Measurements from ENCODE around the gene DAB1.
"Not testable (repeated sequence)": the region's sequence is repeated elsewhere in the genome, so short reads cannot be mapped to it uniquely, and the experiment has no call there.

DAB1 gene

GRCh38 chr1:57118948-57119603 is 304.8 kb downstream of the DAB1 start:
- DNase-seq (ENCODE audit: low spot score), result no peak

GRCh38 chr1:57117753-57118152 is 306.1 kb downstream of the DAB1 start:
- no peak for DNase-seq (ENCODE audit: low spot score)

- no peak for DNase-seq (ENCODE audit: low spot score)
These were observed 307.0 kb downstream of the DAB1 start for GRCh38 chr1:57116871-57117270.

- DNase-seq (ENCODE audit: low spot score), result no peak
These were observed 308.7 kb downstream of the DAB1 start for GRCh38 chr1:57115030-57115614.

- DNase-seq (ENCODE audit: low spot score), result no peak
These were observed 311.7 kb downstream of the DAB1 start for GRCh38 chr1:57112148-57112547.

- no peak for DNase-seq (ENCODE audit: low spot score)
These were observed 312.7 kb downstream of the DAB1 start for GRCh38 chr1:57111175-57111574.

GRCh38 chr1:57109883-57110282 is 314.0 kb downstream of the DAB1 start:
- DNase-seq (ENCODE audit: low spot score), result no peak

DNA sequence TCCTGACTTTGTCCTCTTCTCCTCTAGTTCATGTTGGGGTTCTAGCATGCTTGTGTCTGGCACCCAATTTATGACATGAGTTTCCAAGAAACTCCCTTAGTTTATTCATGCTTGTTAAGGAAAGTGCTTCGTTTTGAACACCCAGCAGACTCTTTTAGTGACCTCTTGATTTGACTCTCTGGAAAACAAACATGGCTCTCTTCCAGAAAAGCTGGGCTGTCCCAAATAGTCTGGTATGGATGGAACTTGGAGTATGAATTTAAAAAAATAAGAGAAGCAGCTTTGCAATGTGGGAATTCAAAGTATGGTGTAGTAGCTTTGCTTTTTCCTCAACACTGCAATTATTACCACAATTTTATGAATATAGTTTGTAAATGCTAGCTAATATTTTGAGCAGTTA is 314.6 kb downstream of the DAB1 start:
- DNase-seq (ENCODE audit: low spot score), result no peak

GRCh38 chr1:57106296-57106695 is 317.6 kb downstream of the DAB1 start:
- no peak for DNase-seq (ENCODE audit: low spot score)

GRCh38 chr1:57102561-57103326 is 321.1 kb downstream of the DAB1 start:
- no peak for DNase-seq (ENCODE audit: low spot score)

- no peak for DNase-seq (ENCODE audit: low spot score)
These were observed 322.7 kb downstream of the DAB1 start for GRCh38 chr1:57101209-57101608.

DNA sequence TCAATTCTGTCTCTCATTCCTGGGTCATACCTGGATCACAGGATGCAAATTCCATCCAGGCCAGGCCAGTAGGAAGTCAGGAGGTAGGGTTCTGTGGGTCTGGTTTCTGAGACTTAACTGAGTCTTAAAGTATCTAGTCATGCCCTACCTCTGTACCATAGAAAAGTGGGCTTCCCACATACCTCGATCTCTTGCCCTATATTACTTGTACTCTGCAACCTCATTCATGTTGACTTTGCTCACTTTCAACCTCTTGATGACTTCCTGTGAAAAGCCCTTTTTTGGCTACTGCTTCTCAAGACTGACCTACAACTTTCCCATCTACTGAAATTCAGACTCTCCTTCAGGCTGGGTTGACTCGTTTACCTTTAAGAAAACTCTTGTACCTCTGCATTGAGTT is 329.1 kb downstream of the DAB1 start:
- DNase-seq (ENCODE audit: low spot score), result no peak

DNA sequence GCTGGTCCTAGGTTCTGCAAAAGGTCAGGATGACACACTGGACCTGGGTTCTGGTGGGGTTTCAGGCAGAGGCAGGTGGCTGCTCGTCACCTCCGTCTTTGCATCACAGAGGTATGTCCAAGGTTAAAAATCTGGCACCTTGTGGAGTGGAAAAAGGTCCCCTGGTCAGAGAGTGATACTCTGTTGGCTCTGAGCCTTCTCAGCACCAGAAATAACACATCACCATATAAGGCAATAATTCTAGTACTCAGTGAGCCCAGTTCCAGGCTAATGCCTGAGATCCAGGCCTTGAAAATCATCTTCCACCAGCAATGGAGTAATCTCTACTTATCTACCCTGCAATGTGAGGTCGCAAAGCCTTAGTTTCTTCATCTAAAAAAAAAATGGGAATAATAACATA is 330.7 kb downstream of the DAB1 start:
- no peak for DNase-seq (ENCODE audit: low spot score)

DNA sequence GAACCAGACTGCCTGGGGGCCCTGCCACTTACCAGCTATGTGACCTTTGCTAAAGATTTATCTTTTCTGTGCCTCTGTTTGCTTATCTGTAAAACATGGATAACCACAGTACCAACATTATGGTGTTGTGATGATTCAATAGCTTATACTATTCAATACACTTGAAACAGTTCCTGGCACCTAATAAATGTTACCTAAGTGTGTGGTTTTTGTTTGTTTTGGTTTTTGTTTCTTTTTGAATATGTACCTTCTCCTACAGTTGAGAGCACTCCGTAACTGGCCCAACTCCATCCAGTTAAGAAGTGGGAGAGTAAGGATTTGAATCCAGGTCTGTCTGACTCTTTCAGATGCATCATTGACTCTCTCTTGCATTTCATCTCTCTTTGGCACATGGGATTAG is 332.2 kb downstream of the DAB1 start:
- DNase-seq (ENCODE audit: low spot score), result no peak

- DNase-seq (ENCODE audit: low spot score), result no peak
These were observed 334.0 kb downstream of the DAB1 start for GRCh38 chr1:57089855-57090254.

- no peak for DNase-seq (ENCODE audit: low spot score)
These were observed 334.6 kb downstream of the DAB1 start for GRCh38 chr1:57089221-57089620.

- DNase-seq (ENCODE audit: low spot score), result no peak
These were observed 335.2 kb downstream of the DAB1 start for GRCh38 chr1:57088653-57089052.

GRCh38 chr1:57087660-57088059 is 336.2 kb downstream of the DAB1 start:
- DNase-seq (ENCODE audit: low spot score), result not testable (repeated sequence)

DNA sequence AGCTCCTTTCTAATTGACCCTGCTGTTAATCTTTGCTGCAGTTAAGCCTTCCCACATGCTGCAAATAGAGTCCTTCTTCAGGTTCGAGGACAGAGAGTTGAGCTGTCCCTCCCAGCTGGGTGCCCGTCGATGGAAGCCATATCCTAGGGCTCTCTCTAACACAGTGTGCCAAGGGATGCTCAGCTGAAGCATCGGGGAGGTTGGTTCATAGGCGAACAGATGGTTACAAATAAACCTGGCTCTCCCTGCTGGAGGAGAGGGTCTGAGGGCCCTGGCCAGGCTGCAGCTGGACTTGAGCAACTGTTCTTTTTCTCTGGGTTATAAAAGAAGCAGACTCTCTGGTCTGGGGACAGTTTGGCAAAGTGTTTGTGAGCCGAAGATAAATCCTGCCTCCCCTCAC is 337.7 kb downstream of the DAB1 start:
- no peak for DNase-seq (ENCODE audit: low spot score)

- DNase-seq (ENCODE audit: low spot score), result no peak
These were observed 339.2 kb downstream of the DAB1 start for GRCh38 chr1:57084701-57085100.

GRCh38 chr1:57082711-57083439 is 341.0 kb downstream of the DAB1 start:
- no peak for DNase-seq (ENCODE audit: low spot score)

GRCh38 chr1:57079454-57080157 is 344.3 kb downstream of the DAB1 start:
- DNase-seq (ENCODE audit: low spot score), result no peak
